ENCODE measurements around the gene INHBE.
"Not testable (repeated sequence)": the region's sequence is repeated elsewhere in the genome, so short reads cannot be mapped to it uniquely, and the experiment has no call there.

The INHBE gene

DNA sequence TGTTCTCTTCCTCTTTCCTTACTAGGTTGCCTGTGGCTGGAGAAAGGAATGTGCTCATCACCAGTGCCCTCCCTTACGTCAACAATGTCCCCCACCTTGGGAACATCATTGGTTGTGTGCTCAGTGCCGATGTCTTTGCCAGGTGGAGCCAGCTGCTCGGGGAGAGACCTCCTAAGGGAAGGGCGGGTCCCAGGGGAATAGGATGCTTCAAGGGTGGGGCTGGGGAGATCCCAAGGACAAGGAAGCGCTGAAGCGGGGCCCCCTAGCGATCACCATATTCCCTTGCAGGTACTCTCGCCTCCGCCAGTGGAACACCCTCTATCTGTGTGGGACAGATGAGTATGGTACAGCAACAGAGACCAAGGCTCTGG is 43.0 kb downstream of the INHBE start:
- DNase-seq (ENCODE audit: low spot score), result no peak

- no peak for DNase-seq (ENCODE audit: low spot score)
Observed at GRCh38 chr12:57498571-57498970, 43.5 kb downstream of the INHBE start.

- DNase-seq (ENCODE audit: low spot score), result no peak
Observed at GRCh38 chr12:57500213-57500612, 45.1 kb downstream of the INHBE start.

DNA sequence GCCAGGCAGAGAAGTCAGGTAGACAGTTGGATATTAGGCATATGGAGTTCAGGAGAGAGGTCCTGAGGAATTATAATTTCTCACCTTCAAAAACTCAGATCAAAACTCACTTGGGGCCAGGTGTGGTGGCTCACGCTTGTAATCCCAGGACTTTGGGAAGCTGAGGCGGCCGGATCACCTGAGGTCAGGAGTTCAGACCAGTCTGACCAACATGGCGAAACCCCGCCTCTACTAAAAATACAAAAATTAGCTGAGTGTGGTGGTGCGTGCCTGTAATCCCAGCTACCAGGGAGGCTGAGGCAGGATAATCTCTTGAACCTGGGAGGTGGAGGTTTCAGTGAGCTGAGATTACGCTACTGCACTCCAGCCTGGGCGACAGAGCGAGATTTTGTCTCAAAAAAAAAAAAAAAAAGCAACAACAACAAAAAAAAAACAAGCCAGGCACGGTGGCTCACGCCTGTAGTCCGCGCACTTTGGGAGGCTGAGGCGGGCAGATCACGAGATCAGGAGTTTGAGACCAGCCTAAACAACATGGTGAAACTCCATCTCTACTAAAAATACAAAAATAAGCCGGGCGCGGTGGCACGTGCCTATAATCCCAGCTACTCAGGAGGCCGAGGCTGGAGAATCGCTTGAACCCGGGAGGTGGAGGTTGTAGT is 47.3 kb downstream of the INHBE start:
- not testable (repeated sequence) for DNase-seq (ENCODE audit: low spot score)

- not testable (repeated sequence) for DNase-seq (ENCODE audit: low spot score)
Observed at GRCh38 chr12:57506541-57506940, 51.4 kb downstream of the INHBE start.

Data from hematopoietic multipotent progenitor cell treated with erythropoietin and hydrocortisone succinate and interleukin-3 and kit ligand, for 17 days (in vitro differentiated cells).